Endodermal cell (in vitro differentiated cells): ENCODE data around the gene TMEM86B. TPM values are rescaled to one million over a fixed set of nuclear protein-coding genes. Genes with fewer than 3 reads are reported as not detected.

Experiments
- DNase-seq: peaks from one replicate; pipeline ENCODE4 v3.0.0-alpha.2; 2017
- H3K27ac ChIP-seq: 2 replicates; pipeline ENCODE4 v1.5.1; 2013; ENCODE audit warnings: mild to moderate bottlenecking, low read depth, low read length, moderate library complexity
- H3K27me3 ChIP-seq: 2 replicates; pipeline ENCODE4 v1.6.1; 2013; ENCODE audit warnings: mild to moderate bottlenecking, low read length, moderate library complexity; ENCODE audit not compliant: insufficient read depth, control insufficient read depth, poor library complexity, severe bottlenecking
- H3K36me3 ChIP-seq: 2 replicates; pipeline ENCODE4 v1.7.0; 2013; ENCODE audit warnings: mild to moderate bottlenecking, low read length, moderate library complexity; ENCODE audit not compliant: control insufficient read depth, insufficient read depth
- H3K4me1 ChIP-seq: one replicate; pipeline ENCODE4 v1.7.0; 2013; ENCODE audit warnings: low read length; ENCODE audit not compliant: control insufficient read depth, insufficient read depth
- H3K4me3 ChIP-seq: 2 replicates; pipeline ENCODE4 v1.5.1; 2013; ENCODE audit warnings: mild to moderate bottlenecking, low read length, moderate library complexity
- H3K9ac ChIP-seq: 2 replicates; pipeline ENCODE4 v1.6.1; 2013; ENCODE audit warnings: mild to moderate bottlenecking, low read length, moderate library complexity; ENCODE audit not compliant: poor library complexity, severe bottlenecking; ENCODE audit errors: extremely low read depth
- H3K9me3 ChIP-seq: 2 replicates; pipeline ENCODE4 v1.6.1; 2013; ENCODE audit warnings: mild to moderate bottlenecking, low read length, moderate library complexity; ENCODE audit not compliant: control insufficient read depth
- H3K27ac Mint-ChIP-seq: 2 replicates; pipeline ENCODE4 v1.8.0; 2020; ENCODE audit warnings: mixed read lengths
- H3K27me3 Mint-ChIP-seq: 2 replicates; pipeline ENCODE4 v1.8.0; 2021; ENCODE audit warnings: mild to moderate bottlenecking, mixed read lengths; ENCODE audit not compliant: insufficient read depth
- H3K36me3 Mint-ChIP-seq: 2 replicates; pipeline ENCODE4 v1.8.0; 2020; ENCODE audit warnings: low read depth, mixed read lengths
- H3K4me1 Mint-ChIP-seq: 2 replicates; pipeline ENCODE4 v1.8.0; 2020; ENCODE audit warnings: mixed read lengths
- H3K4me3 Mint-ChIP-seq: 2 replicates; pipeline ENCODE4 v1.8.0; 2020; ENCODE audit warnings: mild to moderate bottlenecking, moderate library complexity, mixed read lengths
- H3K9me3 Mint-ChIP-seq: 2 replicates; pipeline ENCODE4 v1.8.0; 2020; ENCODE audit warnings: mild to moderate bottlenecking, mixed read lengths
- WGBS, 2 experiments: methylation state at CpG; one replicate each; pipeline versions ENCODE4 v1.1.5 to v1.1.7; 2013; ENCODE audit warnings: missing lambda C conversion rate in 2 of 2, mixed read lengths in 1 of 2; ENCODE audit not compliant: insufficient coverage in 1 of 2, insufficient read length in 1 of 2; 5-methylcytosine and 5-hydroxymethylcytosine counted together
- total RNA-seq, 2 donors: library from RNA; stranded (reverse); fragmentation: NEBNext Ultra II Directional in 1 of 2; extraction: Animal tissue kit (Norgen Biotek cat#: 25700) in 1 of 2; gene quantifications; 2 replicates in 1 of 2; 3 replicates in 1 of 2; pipeline ENCODE4 v1.2.1, GENCODE V29; 2021
- TF ChIP-seq, protein P1 (sequence below): fragments of 200-600 bp; sonication (generic); conservative IDR thresholded peaks from 2 replicates; pipeline ENCODE4 v1.5.0; 2021; ENCODE audit warnings: antibody characterized with exemption, mild to moderate bottlenecking

TMEM86B gene
- total RNA-seq, 2 donors from 2014 or later = 2.9 to 5.9 TPM

DNA sequence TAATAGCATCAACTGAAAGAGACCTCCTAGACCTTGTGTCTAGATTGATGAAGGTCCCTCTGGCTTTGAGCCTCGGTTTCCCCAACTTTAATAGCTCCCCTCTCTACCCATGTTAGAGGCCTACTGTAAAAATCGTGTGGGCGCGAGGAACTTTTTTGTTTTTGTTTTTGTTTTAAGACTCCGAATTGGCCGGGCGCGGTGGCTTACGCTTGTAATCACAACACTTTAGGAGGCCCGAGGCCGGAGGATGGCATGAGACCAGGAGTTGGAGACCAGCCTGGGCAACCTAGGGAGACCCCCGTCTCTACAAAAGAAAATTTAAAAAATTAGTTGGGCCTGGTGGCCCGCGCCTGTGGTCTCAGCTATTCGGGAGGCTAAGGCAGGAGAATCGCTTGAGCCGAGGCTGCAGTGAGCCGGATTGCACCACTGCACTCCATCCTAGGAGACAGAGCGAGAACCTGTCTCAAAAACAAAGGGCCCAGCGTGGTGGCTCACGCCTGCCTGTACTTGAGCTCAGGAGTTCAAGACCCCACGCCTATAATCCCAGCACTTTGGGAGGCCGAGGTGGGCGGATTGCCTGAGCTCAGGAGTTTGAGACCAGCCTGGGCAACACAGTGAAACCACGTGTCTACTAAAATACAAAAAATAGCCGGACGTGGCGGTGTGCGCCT, 31.1 kb upstream of the TMEM86B start:
- peak; percentile 67 for DNase-seq
- peak overlapping the region; percentile 97 for H3K27ac Mint-ChIP-seq

DNA sequence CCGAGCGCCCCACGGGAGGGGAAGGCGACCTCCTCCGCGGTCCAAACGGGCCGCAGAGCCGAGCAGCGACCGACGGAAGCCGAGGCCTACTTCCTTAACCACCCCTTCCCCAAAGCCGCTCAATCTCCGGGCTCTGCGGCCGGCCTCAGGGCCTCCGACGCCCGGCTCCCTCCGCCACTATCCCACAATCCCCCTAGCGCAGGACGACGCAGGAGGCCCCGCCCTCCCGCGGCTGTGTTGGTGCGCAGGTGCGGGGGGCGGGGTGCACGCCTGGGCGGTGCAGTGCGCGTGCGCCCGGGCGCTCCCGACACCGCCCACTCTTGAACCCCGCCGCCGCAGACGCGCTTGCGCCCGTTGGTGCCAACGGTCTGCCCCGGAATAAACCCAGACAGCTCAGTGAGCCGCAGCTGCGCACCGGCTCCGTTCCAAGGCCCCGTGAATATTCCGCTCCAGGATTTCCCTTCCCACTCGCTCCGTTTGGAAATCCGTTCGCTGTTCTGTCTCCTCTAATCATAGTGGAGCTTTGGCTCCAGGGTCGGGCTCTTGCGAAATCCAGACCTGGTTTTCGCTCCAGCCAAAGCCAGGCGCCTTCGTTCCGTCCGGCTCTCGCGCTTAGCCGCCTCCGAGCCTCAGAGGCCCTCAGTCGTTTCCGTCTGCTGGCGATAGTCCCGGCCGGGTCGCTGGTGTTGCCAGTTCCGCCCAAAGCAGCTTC, 30.4 kb upstream of the TMEM86B start, which contains the start of gene PPP6R1:
PPP6R1 (minus strand) TSS at position 190 of the 712 bp plus-strand sequence. CDS start 11,914 bp downstream, outside the sequence.
- Mint-ChIP-seq H3K9me3 (no peaks in the 10 kb centered on the region), H3K27ac (peak within 1 kb of the TSS; percentile 97), H3K4me3 (peak within 1 kb of the TSS; percentile 98), H3K27me3 (no peaks in the 10 kb centered on the region), H3K4me1 (peaks cover 31% of the 10 kb centered on the region), H3K36me3 (peaks cover 12% of the 10 kb centered on the region)
- H3K4me3 ChIP-seq = peak within 1 kb of the TSS; percentile 90
- H3K9ac ChIP-seq = peak within 1 kb of the TSS; percentile 84
- WGBS, 2 experiments = 0% methylated on average over 41 to 75 of the region's 76 CpGs
- H3K27me3 ChIP-seq = no peaks in the 10 kb centered on the region
- peak within 1 kb of the TSS; percentile 89 for H3K27ac ChIP-seq
- DNase-seq = peak; percentile 99
- H3K9me3 ChIP-seq = no peaks in the 10 kb centered on the region
- TF ChIP-seq, protein P1, sequence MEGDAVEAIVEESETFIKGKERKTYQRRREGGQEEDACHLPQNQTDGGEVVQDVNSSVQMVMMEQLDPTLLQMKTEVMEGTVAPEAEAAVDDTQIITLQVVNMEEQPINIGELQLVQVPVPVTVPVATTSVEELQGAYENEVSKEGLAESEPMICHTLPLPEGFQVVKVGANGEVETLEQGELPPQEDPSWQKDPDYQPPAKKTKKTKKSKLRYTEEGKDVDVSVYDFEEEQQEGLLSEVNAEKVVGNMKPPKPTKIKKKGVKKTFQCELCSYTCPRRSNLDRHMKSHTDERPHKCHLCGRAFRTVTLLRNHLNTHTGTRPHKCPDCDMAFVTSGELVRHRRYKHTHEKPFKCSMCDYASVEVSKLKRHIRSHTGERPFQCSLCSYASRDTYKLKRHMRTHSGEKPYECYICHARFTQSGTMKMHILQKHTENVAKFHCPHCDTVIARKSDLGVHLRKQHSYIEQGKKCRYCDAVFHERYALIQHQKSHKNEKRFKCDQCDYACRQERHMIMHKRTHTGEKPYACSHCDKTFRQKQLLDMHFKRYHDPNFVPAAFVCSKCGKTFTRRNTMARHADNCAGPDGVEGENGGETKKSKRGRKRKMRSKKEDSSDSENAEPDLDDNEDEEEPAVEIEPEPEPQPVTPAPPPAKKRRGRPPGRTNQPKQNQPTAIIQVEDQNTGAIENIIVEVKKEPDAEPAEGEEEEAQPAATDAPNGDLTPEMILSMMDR = no peak
- H3K4me1 ChIP-seq = peaks cover 11% of the 10 kb centered on the region
- H3K36me3 ChIP-seq = peaks cover 4% of the 10 kb centered on the region

More for the DNA sequence above, 31.1 kb upstream of the TMEM86B start:
- WGBS, 2 experiments = 49 to 55% methylated on average over 26 to 29 of the region's 29 CpGs
- H3K36me3 Mint-ChIP-seq = peaks cover 12% of the 10 kb centered on the region
- H3K9me3 Mint-ChIP-seq = no peaks in the 10 kb centered on the region
- peaks cover 25% of the 10 kb centered on the region for H3K4me1 Mint-ChIP-seq
- H3K27me3 Mint-ChIP-seq = no peaks in the 10 kb centered on the region
- H3K4me1 ChIP-seq = peaks cover 11% of the 10 kb centered on the region
- no peaks in the 10 kb centered on the region for H3K9me3 ChIP-seq
- TF ChIP-seq, protein P1 = no peak
- H3K27ac ChIP-seq = peak overlapping the region; percentile 89
- H3K4me3 ChIP-seq = peak overlapping the region; percentile 90
- H3K4me3 Mint-ChIP-seq = peak overlapping the region; percentile 98
- peak overlapping the region; percentile 84 for H3K9ac ChIP-seq
- no peaks in the 10 kb centered on the region for H3K27me3 ChIP-seq
- H3K36me3 ChIP-seq = peaks cover 4% of the 10 kb centered on the region

- no peaks in the 10 kb centered on the region for H3K9me3 ChIP-seq
- peaks cover 4% of the 10 kb centered on the region for H3K36me3 ChIP-seq
- WGBS, 2 experiments = 0% methylated on average over 32 to 53 of the region's 53 CpGs
- peaks cover 36% of the 10 kb centered on the region for H3K4me1 Mint-ChIP-seq
- H3K4me1 ChIP-seq = peaks cover 11% of the 10 kb centered on the region
- peak overlapping the region; percentile 90 for H3K4me3 ChIP-seq
- peak overlapping the region; percentile 98 for H3K4me3 Mint-ChIP-seq
- TF ChIP-seq, protein P1 = no peak
- peak overlapping the region; percentile 84 for H3K9ac ChIP-seq
- peaks cover 12% of the 10 kb centered on the region for H3K36me3 Mint-ChIP-seq
- H3K27ac Mint-ChIP-seq = no peak overlapping the region
- no peaks in the 10 kb centered on the region for H3K27me3 Mint-ChIP-seq
- H3K27me3 ChIP-seq = no peaks in the 10 kb centered on the region
- no peaks in the 10 kb centered on the region for H3K9me3 Mint-ChIP-seq
- peak overlapping the region; percentile 71 for H3K27ac ChIP-seq
- DNase-seq = no peak
Measured at GRCh38 chr19:55258476-55258827, 29.9 kb upstream of the TMEM86B start.
